SW 1271 (cell line): ENCODE data around the gene NOXO1.
"Not testable (repeated sequence)": the region's sequence is repeated elsewhere in the genome, so short reads cannot be mapped to it uniquely, and the experiment has no call there.

Source experiments
- DNase-seq, 2 experiments: peaks; one replicate each; lab custom pipeline; 2025; lab: John Stamatoyannopoulos, UW

Gene NOXO1

DNA sequence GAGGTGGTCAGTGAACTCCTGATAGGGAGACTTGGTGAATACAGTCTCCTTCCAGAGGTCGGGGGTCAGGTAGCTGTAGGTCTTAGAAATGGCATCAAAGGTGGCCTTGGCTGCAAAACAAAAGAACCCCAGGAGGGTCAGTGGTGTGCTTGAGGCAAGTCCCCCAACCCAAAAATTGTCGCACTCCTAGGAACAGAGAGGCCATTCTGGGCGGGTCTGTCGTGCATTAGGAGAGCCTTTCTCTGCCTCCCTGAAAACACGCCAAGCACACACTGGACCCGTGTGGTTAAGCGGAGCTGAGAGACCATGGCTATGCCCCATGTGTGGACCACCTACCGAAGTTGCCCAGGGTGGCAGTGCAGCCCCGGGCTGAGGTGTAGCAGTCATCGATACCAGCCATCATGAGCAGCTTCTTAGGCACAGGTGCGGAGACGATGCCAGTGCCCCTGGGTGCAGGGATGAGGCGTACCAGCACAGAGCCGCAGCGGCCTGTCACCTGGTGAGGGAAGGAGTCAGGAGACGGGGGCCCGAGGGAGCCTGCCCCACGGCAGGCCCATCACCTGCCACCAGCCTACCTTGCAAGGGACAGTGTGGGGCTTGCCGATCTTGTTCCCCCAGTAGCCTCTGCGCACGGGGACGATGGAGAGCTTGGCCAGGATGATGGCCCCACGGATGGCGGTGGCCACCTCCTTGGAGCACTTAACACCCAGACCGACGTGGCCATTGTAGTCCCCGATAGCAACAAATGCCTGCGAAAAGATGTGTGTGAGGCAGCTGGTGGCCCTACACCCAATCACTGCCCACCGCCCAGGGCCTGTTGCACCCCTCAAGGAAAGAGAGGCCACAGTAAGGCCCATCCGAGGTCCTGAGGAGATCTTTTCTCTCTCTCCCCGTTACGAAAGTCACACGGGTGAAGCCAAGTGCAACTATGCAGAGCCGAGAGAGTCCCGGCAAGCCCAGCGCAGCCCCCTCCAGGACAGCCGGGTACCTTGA, 18.8 kb downstream of the NOXO1 start:
- DNase-seq, result not testable (repeated sequence)

DNA sequence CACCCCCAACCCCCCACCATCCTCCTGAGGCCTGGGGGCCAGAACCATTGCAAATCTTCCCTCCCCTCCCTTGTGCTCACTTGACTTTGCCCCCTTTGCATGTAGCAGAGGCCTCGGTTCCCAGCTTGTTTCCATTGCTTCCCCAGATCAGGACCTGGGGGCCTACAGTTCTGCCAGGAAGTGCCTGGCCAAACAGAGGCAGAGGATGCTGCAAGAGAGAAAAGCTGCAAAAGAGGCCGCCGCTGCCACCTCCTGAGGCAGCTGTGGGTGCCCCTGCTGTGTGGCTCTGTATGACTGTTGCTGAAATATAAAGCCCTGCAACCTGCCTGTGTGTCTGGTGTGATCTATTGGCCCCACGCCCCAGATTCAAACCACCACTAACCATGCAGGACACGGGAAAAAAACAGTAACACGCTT, 19.6 kb downstream of the NOXO1 start:
- no peak for DNase-seq

DNA sequence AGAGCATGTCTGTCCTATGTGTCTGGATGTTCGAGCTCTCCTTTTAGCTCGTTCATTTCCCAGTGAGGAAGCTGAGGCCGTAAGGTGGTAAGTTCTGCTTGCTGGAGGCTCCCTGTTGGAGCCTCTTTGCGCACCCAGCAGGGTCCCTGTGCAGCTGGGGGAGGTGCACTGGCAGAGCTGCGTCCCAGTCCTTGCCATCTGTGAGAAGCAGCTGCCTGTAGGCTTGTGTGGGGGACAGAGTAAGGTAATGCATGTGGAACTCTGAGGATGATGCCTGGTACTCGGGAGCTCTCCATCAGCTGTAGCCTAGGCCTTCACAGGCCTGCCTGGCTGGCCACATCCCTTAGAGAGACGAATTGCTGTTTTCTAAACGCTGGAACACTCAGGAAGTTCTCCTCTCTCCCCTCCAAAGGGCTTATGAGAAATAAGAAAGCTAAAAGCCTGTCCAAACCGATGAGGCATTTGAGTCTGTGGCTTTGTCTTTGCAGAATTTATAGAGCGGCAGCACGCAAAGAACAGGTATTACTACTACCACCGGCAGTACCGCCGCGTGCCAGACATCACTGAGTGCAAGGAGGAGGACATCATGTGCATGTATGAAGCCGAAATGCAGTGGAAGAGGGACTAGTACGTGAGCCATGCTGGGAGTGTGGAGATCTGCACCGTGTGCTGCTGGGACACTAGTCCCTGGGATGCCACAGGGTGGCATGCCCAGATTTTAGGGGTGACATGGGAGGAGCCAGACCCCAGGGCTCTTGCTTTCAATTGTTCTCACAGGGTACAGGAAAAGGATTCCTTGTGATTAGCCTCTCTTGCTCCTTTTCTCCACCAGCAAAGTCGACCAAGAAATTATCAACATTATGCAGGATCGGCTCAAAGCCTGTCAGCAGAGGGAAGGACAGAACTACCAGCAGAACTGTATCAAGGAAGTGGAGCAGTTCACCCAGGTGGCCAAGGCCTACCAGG, 20.3 kb downstream of the NOXO1 start:
- DNase-seq, result peak in 1 of 2 experiments; percentile 48

DNA sequence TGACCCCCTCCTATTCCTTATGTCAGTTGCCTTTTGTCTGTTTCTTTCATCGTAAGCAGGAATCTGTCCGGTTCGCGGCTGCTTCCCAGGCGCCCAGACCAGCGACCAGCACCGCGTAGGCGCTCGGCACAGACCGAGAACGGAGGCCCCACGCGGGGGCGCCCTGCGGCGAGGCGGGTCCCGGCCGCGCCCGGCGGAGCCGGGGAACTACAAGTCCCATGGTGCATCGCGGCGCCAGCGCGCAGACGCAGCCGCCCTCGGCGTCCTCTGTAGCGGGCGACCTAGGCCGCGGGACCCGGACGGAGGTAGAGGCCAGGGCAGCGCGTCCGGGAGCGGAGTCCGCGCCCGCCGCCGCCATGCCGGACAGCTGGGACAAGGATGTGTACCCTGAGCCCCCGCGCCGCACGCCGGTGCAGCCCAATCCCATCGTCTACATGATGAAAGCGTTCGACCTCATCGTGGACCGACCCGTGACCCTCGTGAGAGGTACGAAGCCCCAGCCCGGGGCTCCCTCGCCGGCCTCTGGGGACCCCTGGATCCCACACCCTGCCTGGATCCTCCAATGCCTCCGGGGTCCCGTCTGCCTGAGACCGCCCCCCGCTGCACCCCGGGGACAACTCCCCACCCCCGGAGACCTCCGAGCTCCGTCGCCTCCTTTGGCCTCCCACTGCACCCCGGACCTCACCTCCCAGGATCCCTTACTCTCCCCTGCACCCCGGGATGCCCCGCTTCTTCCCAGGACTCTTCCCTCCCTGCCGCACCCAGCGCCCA, 21.8 kb downstream of the NOXO1 start, which contains the start of gene NDUFB10:
Gene NDUFB10, plus strand, starts transcription at position 270 of the 771 bp plus-strand sequence. Its CDS starts 87 bp downstream, at position 357.
- DNase-seq, result peak; percentile 50 to 72

DNA sequence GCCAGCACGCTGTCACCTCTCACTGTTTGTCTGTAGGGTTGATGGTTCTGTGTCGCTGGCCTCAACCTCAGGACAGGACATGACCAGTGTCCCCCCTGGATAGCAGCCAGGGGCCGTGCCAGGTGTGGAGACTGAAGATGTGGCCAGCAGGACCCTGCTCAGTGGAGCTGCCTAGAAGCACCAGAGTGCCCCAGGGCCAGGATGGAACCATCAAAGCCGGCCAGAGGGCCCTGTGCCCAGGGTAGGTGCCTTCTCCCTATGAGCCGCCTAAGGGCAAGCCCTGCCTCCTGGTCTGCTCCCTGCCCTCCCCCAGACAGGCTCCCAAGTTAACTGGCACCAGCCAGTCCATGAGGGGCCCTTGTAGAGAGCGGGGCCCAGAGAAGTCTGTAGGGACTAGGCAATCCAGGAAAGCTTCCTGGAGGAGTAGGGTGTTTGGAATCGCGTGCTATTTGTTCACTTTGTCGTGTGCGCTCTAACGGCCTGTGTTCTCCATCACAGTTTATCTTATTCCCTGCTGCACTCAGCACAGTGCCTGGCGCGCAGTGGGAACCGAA, 22.5 kb downstream of the NOXO1 start:
- no peak for DNase-seq

DNA sequence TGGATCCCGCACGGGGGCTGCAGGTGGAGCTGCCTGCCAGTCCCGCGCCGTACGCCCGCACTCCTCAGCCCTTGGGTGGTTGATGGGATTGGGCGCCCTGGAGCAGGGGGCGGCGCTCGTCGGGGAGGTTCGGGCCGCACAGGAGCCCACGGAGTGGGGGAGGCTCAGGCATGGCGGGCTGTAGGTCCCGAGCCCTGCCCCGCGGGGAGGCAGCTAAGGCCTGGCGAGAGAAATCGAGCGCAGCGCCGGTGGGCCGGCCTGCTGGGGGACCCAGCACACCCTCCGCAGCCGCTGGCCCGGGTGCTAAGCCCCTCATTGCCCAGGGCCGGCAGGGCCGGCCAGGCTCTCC, 23.2 kb downstream of the NOXO1 start:
- DNase-seq, result not testable (repeated sequence)

DNA sequence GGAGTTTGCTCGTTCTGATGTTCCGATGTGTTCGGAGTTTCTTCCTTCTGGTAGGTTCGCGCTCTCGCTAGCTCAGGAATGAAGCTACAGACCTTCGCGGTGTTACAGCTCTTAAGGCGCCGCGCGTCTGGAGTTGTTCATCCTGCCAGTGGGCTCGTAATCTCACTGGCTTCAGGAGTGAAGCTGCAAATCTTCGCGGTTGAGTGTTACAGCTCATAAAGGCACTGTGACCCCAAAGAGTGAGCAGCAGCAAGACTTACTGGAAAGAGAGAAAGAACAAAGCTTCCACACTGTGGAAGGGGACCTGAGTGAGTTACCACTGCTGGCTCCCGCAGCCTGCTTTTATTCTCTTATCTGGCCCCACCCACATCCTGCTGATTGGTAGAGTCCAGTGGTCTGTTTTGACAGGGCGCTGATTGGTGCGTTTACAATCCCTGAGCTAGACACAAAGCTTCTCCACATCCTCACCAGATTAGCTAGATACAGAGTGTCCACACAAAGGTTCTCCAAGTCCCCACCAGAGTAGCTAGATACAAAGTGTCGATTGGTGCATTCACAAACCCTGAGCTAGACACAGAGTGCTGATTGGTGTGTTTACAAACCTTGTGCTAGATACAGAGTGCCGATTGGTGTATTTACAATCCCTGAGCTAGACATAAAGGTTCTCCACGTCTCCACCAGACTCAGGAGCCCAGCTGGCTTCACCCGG, 23.7 kb downstream of the NOXO1 start:
- not testable (repeated sequence) for DNase-seq

DNA sequence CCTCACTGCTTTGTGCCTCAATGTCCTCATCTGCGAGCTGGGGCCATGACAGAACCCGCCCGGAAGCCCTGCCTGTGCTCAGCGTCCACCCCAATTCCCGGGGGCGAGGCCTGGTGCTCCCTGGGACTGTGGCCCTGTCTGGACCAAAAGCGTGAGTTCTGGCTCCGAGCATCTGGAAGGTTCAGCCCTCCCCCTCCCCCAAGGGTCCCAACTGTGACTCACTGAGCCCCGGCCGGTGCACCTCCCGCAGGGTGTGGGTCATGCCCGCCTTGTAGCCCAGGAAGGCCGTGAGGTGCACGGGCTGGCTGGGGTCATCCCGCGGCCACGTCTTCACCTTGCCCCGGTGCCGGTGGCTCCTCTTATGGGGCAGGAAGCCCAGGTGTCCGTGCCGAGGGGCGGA, 27.5 kb downstream of the NOXO1 start:
- DNase-seq, result no peak

DNA sequence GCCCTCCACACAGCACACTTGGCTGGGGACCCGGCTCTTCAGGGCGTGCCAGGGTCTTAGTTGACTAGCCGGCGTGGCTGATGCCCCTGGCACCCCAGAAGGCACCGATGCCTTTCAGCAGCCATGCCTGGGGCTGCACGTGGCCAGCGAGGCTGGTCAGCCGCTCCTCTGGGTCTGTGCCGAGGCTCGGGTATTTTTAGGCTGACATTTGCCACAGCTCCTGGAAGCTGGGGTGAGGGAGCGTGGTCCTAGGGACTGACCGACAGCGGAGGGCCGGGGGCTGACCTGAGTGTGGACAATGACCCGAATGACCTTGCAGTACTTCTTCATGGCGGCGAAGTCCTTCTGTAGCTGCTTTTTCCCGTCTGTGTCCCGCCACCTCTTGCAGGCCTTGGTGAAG, 30.7 kb downstream of the NOXO1 start:
- no peak for DNase-seq

DNA sequence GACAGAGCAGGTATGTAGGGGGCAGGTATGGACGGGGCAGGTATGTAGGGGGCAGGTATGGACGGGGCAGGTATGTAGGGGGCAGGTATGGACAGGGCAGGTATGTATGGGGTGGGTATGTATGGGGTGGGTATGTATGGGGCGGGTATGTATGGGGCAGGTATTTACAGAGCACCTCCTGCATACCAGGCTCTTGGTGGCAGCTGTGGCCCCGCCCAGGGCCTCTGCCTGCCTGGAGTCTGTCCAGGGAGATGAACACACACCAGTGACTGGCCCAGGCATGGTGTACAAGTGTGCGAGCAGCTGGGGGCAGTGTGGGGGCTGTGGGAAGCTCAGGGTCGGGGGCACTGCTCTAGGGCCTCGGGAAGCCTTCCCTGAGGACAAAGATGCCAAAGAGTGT, 31.2 kb downstream of the NOXO1 start:
- no peak for DNase-seq

DNA sequence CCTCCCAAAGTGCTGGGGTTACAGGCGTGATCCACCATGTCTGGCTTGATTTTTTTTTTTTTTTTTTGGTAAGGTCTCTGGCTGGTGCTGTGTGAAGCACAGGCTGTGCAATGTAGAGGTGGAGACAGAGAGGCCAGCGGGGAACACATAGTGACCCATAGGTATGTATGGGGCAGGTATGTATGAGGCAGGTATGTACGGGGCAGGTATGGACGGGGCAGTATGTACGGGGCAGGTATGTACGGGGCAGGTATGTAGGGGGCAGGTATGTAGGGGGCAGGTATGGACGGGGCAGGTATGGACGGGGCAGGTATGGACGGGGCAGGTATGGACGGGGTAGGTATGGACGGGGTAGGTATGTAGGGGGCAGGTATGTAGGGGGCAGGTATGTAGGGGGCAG, 31.8 kb downstream of the NOXO1 start:
- DNase-seq, result no peak

DNA sequence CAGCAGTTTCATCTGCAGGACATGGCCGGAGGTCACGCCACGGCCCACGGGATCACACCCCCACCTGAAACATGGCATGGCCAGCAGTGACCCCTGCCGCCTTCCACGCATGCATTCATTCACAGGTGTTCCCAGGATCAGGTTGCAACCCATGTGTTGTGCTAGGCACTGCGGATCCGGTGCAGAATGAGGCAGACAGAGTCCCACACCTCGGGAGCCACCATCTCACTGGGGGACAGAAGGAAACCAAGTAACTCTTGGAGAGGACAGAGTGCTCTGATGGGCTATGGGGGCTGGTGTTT, 33.9 kb downstream of the NOXO1 start:
- no peak for DNase-seq

DNA sequence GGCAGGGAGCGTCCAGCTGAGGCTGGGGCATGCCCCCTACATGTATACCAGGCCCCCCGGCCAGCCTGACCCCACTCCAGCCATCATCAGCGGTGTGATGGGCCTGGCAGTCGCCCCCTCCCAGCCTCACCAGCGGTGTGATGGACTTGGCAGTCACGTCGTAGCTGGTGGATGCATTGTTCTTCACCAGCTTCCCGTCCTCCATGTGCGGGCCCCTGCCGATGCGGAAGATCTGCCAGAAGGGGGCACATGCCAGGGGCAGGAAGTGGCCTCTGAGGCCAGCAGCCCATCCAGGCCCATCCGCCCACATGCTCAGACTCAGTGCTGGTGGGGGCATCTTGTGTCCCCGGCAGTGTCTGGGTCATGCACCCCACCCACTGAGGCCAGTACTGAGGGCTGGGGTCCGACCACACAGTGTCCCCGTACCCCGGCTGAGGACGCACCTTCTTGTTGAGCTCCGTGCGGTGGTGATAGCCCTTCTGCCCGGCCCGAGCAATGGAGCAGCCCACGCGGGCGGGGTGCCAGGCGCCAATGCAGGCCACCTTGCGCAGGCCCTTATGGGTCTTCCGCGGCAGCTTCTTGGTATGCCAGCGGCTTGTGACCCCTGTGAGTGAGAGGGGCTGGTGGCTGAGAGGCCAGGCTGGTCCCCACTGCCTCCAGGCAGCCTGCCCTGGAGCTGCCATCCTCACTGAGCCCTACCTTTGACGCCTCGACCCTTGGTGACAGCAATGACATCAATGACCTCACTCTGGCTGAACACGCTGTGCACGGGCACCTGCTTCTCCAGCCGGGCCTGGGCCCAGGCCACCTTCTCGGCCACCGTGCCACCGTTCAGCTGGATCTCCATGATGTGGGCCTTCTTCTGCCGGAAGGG, 34.5 kb downstream of the NOXO1 start:
- DNase-seq, result no peak

DNA sequence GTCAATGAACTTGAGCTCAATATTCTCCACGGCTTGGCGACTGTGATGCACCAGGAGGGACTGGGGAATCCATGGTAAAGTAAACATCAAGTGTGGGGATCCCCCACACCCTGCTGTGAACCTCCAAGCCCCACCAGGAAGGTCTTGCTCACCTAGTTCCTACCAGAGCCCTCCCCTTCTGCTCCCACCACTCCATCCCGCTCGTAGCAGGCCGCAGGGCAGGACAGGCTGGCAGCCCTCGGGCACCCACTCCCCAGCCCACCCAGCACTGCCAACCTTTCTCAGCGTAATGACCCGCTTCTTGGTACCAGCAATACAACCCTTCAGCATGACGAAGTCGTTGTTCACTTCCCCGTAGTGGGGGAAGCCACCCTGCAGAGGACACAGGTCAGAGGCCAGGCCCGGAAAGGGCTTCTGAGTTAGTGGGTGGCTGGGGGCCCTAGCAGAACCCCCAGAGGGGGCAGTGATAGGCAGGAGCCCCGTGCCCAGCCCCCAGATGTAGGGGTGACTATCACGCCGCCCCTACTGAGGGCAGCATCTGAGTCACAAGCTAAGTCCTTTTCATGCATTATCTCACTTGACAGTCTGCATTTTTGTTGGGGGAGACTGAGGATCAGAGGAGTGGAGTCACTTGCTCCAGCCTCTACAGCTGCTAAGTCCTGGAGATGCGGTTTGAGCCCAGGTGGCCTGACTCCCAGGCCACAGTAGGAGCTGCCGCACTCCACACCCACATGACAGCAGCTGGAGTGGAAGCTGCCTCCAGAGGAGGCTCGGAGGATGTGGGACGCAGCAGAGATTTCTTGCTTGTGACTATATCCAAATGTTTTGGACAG, 35.5 kb downstream of the NOXO1 start:
- no peak for DNase-seq

DNA sequence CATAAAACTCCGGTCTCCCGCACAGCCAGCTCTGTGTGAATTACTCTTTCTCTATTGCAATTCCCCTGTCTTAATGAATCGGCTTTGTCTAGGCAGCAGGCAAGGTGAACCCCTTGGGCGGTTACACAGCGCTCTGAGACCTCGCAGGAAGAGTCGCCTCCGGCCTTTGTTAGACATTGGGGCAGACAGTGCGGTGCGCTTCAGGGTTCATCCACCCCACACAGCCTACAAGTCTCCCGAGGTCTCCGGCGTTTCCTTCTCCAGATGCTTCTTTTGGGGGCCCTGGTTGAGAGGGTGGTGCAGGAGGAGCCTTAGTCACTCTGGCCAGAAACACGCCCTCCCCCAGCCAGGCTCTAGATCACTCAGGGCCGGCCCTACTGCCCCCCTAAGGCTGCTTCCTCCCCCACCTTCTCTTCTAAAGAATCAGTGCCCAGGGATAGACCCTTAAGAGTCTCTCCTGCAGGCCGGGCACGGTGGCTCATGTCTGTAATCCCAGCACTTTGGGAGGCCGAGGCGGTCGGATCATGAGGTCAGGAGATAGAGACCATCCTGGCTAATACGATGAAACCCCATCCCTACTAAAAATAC, 36.6 kb downstream of the NOXO1 start:
- DNase-seq, result no peak

DNA sequence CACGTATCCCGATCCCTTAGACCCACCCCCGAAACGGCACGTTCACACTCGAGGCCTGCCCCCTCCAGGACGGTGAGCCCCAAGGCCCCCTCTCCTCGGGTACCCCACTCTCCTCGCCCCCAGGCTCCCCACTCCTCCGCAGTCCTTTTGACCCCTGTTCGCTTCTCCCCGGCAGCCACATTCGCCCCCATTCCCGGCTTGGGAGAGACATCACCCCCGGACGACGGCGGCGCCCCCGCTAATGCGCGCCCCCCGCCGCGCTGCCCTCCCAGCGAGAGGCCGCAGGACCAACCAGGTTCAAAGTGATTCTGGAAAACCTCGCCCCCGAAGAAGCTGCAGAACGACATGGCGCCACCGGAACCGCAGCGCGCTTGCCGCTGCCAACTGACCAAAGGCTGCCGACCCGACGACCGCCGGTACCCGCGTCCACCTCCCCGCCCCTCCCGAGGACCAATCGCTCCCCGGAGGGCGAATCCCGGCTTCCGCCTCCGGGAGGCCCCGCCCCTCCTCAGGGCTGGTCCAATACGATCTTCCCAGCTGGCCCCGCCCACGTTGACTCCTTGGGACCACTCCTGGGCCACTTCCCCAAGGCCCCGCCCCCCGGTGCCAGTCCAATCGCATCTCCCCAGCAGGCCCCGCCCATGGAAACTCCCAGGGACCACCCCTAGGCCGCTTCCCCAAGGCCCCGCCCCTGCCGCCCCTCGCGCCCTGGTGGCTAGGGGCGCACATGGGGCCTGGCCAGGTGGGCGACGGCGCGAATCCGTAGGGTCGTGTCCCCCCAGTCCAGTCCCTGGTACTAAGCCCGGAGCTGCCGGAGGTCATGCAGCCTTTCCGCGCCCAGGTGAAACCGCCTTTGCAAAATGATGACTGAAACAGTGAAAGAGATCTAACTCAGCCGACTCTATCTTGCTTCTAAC, 38.2 kb downstream of the NOXO1 start, which contains the start of gene MSRB1:
Gene MSRB1, minus strand, starts transcription at position 390 of the 917 bp plus-strand sequence. Its CDS starts 43 bp downstream, at position 347.
- peak; percentile 90 to 92 for DNase-seq

DNA sequence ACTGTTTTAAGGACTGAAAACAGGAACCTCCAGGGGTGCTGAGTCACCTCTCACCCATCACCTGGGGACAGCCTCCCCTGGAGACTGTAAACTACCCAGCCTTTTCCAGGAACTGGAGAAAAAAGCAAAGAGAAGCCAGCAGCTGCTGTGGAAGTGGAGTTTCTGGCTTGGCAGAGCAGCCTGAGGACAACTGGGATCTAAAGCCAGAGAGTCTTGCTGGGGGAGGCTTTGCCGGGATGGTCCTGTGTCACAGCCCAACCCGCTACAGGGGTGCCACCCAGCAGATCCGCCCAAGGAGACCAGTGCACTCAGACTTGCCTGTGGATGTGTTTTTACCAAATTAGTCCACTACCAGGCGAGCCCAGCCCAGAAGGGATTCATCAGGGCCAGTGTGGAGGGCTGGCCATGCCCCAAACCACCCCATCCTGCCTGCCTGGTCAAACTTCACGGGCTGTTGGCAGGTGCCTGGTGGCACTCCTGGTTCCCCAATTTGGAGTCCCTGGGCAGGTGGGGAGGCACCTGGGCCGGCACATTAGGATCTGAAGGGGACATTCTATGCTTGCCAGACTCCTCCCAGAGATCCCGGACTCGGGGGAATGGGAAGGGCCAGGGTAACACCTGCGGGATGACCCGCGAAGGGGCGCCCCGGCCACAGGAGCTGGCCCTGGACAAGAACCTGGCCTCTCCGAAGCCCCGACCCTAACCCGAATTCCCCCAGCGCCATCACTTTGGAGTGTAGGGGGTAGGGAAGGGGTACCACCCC, 39.0 kb downstream of the NOXO1 start:
- no peak for DNase-seq
